NCI-H524 treated with DMSO at 0.1 percent for 48 hours (cell line): ENCODE results near the gene TBC1D3C.
"Not testable (repeated sequence)": the region's sequence is repeated elsewhere in the genome, so short reads cannot be mapped to it uniquely, and the experiment has no call there.

Experiments
- DNase-seq: peaks from one replicate; lab custom pipeline; 2025; lab: John Stamatoyannopoulos, UW

Gene TBC1D3C

GRCh38 chr17:38068534-38068933, at the start of gene TBC1D3C:
TBC1D3C (minus strand) TSS chr17:38068634; CDS start chr17:38067066, 1,568 bp downstream.
- DNase-seq: not testable (repeated sequence)

GRCh38 chr17:38099262-38099661, 30.8 kb upstream of the TBC1D3C start:
- not testable (repeated sequence) for DNase-seq

GRCh38 chr17:38094059-38094694, 25.7 kb upstream of the TBC1D3C start:
- not testable (repeated sequence) for DNase-seq

- not testable (repeated sequence) for DNase-seq
Observed at GRCh38 chr17:38088120-38088519, 19.7 kb upstream of the TBC1D3C start.

- DNase-seq: not testable (repeated sequence)
Observed at GRCh38 chr17:38087344-38087743, 18.9 kb upstream of the TBC1D3C start.
